Germinal center (tissue), 1 donor: ENCODE results near the gene PDCD11.
"Not testable (repeated sequence)": the region's sequence is repeated elsewhere in the genome, so short reads cannot be mapped to it uniquely, and the experiment has no call there.

Experiments used
- DNase-seq: peaks from one replicate; pipeline ENCODE4 v3.0.0; 2012; ENCODE audit warnings: mixed read lengths, low spot score

Gene PDCD11

GRCh38 chr10:103396067-103396788 lies at the start of gene PDCD11, which contains the start of gene ATP5MK:
Gene PDCD11 (plus strand): TSS chr10:103396626. CDS start chr10:103398427, 1,801 bp downstream.
Gene ATP5MK (minus strand): TSS chr10:103396475. CDS start chr10:103392457, 4,018 bp downstream.
- DNase-seq, result peak; percentile 97

- no peak for DNase-seq
Observed at GRCh38 chr10:103350175-103350516, 46.3 kb upstream of the PDCD11 start.

- peak; percentile 90 for DNase-seq
Observed at GRCh38 chr10:103350517-103351260, 45.7 kb upstream of the PDCD11 start, which contains the start of gene PCGF6. Gene PCGF6 (minus strand): TSS chr10:103351140. CDS start chr10:103351066, 74 bp downstream.

GRCh38 chr10:103353281-103353680 lies 43.1 kb upstream of the PDCD11 start:
- no peak for DNase-seq

- not testable (repeated sequence) for DNase-seq
Observed at GRCh38 chr10:103354567-103354966, 41.9 kb upstream of the PDCD11 start.

GRCh38 chr10:103355906-103356599 lies 40.4 kb upstream of the PDCD11 start:
- no peak for DNase-seq

GRCh38 chr10:103359493-103359892 lies 36.9 kb upstream of the PDCD11 start:
- not testable (repeated sequence) for DNase-seq

- DNase-seq, result not testable (repeated sequence)
Observed at GRCh38 chr10:103360791-103361190, 35.6 kb upstream of the PDCD11 start.

- DNase-seq, result peak; percentile 6
Observed at GRCh38 chr10:103367379-103367781, 29.0 kb upstream of the PDCD11 start.

- DNase-seq, result peak; percentile 92
Observed at GRCh38 chr10:103367782-103368518, 28.5 kb upstream of the PDCD11 start, which contains the start of gene TAF5. Gene TAF5 (plus strand): TSS chr10:103367976. CDS start chr10:103367990, 14 bp downstream.

GRCh38 chr10:103373544-103373943 lies 22.9 kb upstream of the PDCD11 start:
- no peak for DNase-seq

GRCh38 chr10:103374263-103374662 lies 22.2 kb upstream of the PDCD11 start:
- no peak for DNase-seq

GRCh38 chr10:103382769-103383168 lies 13.7 kb upstream of the PDCD11 start:
- no peak for DNase-seq

- no peak for DNase-seq
Observed at GRCh38 chr10:103394180-103394579, 2.2 kb upstream of the PDCD11 start.

GRCh38 chr10:103395754-103396066 lies 716 bp upstream of the PDCD11 start:
- no peak for DNase-seq

- DNase-seq, result no peak
Observed at GRCh38 chr10:103396789-103397087, 312 bp downstream of the PDCD11 start.

- no peak for DNase-seq
Observed at GRCh38 chr10:103397191-103397825, 882 bp downstream of the PDCD11 start.

- DNase-seq, result no peak
Observed at GRCh38 chr10:103413564-103413963, 17.1 kb downstream of the PDCD11 start.

GRCh38 chr10:103415581-103415980 lies 19.2 kb downstream of the PDCD11 start:
- DNase-seq, result no peak

- peak; percentile 40 for DNase-seq
Observed at GRCh38 chr10:103416436-103417147, 20.2 kb downstream of the PDCD11 start.

- DNase-seq, result not testable (repeated sequence)
Observed at GRCh38 chr10:103417148-103417469, 20.7 kb downstream of the PDCD11 start.
